ENCODE results near the gene PRR22. TPM values are rescaled to one million over a fixed set of nuclear protein-coding genes. Genes with fewer than 3 reads are reported as not detected.

Gene PRR22
- total RNA-seq, 2 experiments from 2014 or later = 2.3 to 2.4 TPM

DNA sequence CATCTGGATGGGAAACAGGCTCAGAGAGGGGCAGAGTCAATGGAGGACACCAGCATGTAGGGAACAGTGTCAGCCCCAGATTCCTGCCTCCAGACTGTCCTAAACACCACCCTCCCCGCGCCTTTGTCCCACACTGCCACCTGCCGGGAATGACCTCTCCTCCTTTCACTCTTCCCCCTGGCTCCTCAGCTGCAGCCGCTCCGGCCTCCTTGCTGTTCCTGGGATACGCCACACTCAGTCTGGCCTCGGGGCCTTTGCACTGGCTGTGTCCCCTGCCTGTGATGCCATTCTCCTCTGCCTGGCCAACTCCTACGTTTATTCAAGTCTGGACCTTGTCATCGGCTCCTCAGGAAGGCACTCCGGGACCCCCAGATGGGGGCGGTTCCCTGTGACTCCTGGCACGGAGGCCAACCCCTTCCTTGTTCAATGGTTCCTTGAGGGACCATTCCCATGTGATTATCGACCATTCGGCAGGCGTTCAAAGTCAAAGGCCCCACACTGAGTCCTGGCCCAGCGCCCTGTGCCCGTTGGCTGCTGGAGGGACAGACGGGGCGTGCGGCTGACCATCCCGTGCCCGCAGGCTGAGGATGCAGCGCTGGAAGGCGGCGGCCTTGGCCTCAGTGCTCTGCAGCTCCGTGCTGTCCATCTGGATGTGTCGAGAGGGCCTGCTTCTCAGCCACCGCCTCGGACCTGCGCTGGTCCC is 39.2 kb upstream of the PRR22 start:
- CTCF ChIA-PET = interaction anchor here (1.9 kb wide), 1 partner anchor 20 kb away, joined by 6 read pairs; no protein-coding TSS in a partner anchor

DNA sequence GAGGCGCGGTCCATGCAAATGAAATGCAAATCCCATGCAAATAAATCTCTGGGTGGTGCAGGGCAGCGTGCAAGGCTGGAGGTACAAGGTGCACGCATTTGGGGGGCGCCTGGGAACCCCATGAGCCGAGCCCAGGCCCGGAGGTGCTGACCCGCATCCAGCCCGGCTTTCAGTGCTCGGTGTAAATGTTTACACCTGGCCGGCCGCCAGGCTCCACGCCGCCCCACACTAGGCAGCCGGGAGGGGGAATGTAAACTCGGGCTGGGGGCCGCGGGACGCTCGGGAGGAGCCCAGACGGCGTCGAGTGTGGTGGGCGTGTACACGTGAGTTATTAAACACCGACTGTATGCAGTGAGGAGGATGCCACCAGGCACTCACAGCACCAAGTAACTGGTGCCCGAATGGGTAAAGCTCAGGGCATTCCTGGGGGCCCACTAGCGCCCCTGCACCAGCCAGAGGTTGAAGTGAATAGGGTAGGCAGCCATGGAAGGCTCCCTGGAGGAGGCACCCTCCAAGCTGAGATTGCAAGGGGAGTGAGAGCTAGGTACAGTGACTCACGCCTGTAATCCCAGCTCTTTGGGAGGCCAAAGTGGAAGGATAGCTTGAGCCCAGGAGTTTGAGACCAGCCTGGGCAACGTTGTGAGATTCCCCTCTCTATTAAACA is 37.8 kb upstream of the PRR22 start:
- CTCF ChIA-PET = interaction anchor here (1.9 kb wide), 1 partner anchor 18 kb away, joined by 6 read pairs; no protein-coding TSS in a partner anchor
- POLR2A ChIA-PET = interaction anchor here (0.7 to 1.0 kb wide), 3 partner anchors 18 to 194 kb away, joined by 3 to 4 read pairs (median 3); partner anchors contain the start of gene DUS3L

More for the DNA sequence above, 39.2 kb upstream of the PRR22 start:
- POLR2A ChIA-PET = no interaction called here
- no peak for DNase-seq
- Mint-ChIP-seq H3K27ac (no peak overlapping the region), H3K4me1 (peaks cover 12% of the 10 kb centered on the region), H3K9me3 (no peaks in the 10 kb centered on the region), H3K27me3 (peaks cover 2% of the 10 kb centered on the region), H3K4me3 (no peak overlapping the region), H3K36me3 (ENCODE audit: low read depth) (no peaks in the 10 kb centered on the region)

DNA sequence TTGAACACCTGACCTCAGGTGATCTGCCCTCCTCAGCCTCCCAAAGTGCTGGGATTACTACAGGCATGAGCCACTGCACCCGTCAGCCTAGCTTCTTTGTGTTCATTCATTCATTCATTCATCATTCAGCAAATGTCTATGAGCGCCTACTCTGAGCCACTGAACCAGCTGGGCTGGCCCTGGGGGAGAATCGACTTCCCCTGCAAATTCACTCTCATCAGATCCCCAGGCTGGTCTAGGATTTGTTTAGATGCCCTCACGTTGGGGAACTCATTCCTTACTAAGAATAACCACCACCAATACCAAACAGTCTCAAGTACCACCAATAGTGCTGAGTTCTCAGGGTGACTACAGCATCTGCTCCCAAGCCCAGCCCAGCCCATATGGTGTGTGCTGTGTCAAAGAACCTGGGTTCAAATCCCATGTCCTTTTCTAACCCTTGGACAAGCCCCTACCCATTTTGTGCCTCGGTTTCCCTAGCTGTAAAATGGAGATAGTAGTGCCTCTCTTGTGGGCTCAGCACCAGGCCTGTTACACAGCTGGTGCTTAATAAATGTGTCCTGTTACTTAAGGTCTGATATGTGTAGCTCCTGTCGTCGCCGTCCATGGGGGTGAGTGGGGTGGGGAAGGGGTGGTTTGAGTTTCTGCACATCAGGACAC is 37.1 kb upstream of the PRR22 start:
- Mint-ChIP-seq H3K36me3 (ENCODE audit: low read depth) (no peaks in the 10 kb centered on the region), H3K9me3 (no peaks in the 10 kb centered on the region), H3K4me3 (no peak overlapping the region), H3K27ac (no peak overlapping the region), H3K4me1 (peaks cover 1% of the 10 kb centered on the region), H3K27me3 (peaks cover 6% of the 10 kb centered on the region)
- ChIA-PET CTCF (interaction anchor here (1.2 to 1.9 kb wide), 2 partner anchors 18 kb away, joined by 5 to 6 read pairs; no protein-coding TSS in a partner anchor), POLR2A (no interaction called here)
- no peak for DNase-seq

More for the DNA sequence above, 37.8 kb upstream of the PRR22 start:
- H3K4me1 Mint-ChIP-seq = peaks cover 8% of the 10 kb centered on the region
- peaks cover 3% of the 10 kb centered on the region for H3K27me3 Mint-ChIP-seq
- H3K9me3 Mint-ChIP-seq = no peaks in the 10 kb centered on the region
- H3K4me3 Mint-ChIP-seq = no peak overlapping the region
- no peaks in the 10 kb centered on the region for H3K36me3 Mint-ChIP-seq (ENCODE audit: low read depth)
- DNase-seq = no peak
- H3K27ac Mint-ChIP-seq = no peak overlapping the region

DNA sequence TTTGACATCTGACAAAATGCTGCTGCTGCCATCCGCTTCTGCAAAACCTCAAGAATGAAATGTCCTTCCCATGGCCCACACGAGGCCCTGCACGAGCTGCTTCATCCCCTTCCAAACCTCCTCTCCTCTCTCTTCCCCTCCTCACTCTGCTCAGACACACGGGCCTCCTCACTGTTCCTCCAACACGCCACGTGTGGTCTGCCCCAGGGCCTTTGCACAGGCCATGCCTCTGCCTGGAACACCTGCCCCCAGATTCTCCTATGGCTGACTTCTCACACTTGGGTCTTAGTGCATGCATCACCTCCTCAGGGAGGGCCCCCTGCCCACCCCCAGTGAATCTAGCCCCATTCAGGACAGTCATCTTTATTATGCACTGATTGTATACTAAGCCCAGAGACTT is 36.2 kb upstream of the PRR22 start:
- Mint-ChIP-seq H3K27ac (no peak overlapping the region), H3K36me3 (ENCODE audit: low read depth) (no peaks in the 10 kb centered on the region), H3K9me3 (no peaks in the 10 kb centered on the region), H3K4me1 (no peaks in the 10 kb centered on the region), H3K4me3 (no peak overlapping the region), H3K27me3 (peaks cover 8% of the 10 kb centered on the region)
- no peak for DNase-seq
- POLR2A ChIA-PET = no interaction called here
- CTCF ChIA-PET = interaction anchor here (1.2 kb wide), 1 partner anchor 17 kb away, joined by 5 read pairs; no protein-coding TSS in a partner anchor

DNA sequence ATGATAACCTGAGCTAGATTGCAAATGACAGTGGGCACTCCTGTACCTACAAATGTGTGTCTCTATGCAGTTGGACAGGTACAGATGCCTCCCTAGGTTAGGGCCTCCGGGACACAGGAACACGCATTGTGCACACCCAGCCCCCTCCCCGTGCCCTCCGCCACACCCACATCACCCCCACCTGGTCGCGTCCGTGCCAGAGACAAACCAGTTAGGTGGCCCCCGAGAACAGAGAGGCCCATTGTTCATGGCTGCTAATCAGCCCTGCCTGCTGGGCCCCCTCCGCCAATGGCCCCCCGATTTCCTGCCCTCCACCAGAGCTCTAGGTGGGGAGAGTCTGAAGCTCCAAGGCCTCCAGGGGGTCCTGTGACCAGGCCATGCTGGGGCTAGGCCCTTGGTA is 34.0 kb upstream of the PRR22 start:
- DNase-seq = no peak
- Mint-ChIP-seq H3K9me3 (no peaks in the 10 kb centered on the region), H3K4me1 (no peaks in the 10 kb centered on the region), H3K36me3 (ENCODE audit: low read depth) (no peaks in the 10 kb centered on the region), H3K27me3 (peaks cover 9% of the 10 kb centered on the region), H3K27ac (no peak overlapping the region), H3K4me3 (no peak overlapping the region)
- ChIA-PET CTCF (no interaction called here), POLR2A (no interaction called here)

DNA sequence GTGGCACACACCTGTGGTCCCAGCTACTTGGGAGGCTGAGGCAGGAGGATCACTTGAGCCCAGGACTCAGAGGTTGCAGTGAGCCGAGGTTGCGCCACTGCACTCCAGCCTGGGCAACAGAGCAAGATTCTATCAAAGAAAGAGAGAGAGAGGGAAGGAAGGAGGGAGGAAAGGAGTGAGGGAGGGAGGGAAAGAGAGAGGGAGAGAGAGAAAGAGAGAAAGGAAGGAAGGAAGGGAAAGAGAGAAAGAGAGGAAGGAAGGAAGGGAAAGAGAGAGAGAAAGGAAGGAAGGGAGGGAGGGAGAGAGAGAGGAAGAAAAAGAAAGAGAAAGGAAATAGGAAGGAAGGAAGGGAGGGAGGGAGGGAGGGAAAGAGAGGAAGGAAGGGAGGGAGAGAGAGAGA is 32.7 kb upstream of the PRR22 start:
- DNase-seq = no peak
- ChIA-PET POLR2A (no interaction called here), CTCF (no interaction called here)
- peaks cover 9% of the 10 kb centered on the region for H3K27me3 Mint-ChIP-seq
- no peak overlapping the region for H3K27ac Mint-ChIP-seq
- H3K4me1 Mint-ChIP-seq = no peaks in the 10 kb centered on the region
- H3K4me3 Mint-ChIP-seq = no peak overlapping the region
- H3K36me3 Mint-ChIP-seq (ENCODE audit: low read depth) = no peaks in the 10 kb centered on the region
- H3K9me3 Mint-ChIP-seq = no peaks in the 10 kb centered on the region

DNA sequence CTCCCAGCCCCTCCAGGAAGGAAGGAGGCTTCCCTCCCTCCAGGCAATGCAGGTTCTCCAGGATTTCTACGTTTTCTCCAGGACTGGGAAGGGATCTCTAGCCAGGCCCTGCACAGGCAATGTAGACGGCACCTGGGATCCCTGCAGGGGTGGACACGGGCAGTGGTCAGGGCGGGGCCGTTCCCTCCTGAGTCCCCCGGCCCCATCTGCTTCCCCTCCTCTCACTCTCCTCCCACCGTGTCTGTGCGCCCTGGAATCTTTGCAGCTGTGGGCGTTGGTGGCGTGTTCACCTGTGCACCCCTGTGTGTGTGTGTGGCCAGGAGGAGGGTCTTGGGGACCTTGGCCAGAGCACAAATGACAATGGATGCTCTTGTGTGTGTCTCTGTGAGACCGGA is 30.3 kb upstream of the PRR22 start:
- CTCF ChIA-PET = no interaction called here

DNA sequence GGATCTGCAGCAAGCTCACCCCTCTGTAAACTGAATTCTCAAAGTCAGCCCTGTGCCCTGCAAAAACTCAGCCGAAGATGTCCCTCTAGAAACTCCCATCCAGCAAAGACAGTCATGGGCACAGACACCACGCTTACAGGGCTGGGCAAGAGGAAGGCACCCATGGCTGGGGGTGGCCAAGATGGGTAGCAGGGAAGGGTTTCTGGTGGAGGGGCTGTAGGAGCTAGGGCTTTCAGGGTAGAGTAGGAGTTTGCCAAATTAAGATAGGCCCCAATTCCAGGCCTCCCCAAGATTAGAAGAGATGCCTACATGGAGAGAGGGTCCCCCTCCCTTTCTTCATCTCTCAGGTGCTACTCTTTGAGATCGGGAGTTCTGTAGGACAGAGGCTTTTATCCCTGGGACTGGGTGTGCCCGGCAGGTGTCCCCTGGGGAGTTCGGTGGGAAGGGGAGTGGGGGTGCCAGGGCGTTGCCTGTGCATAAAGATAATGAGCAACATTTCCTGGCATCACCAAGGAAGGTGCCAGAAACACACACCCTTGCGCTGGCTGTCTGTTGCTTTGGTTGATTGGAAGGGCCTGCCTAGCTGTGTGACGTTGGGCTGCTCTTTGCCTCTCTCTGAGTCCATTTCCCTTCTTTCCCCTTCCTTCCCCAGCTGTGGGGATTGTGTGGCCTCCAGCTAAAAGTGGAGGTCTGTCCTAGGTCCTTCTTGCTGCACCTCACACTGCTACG is 29.7 kb upstream of the PRR22 start:
- no peak overlapping the region for H3K27ac Mint-ChIP-seq
- H3K4me1 Mint-ChIP-seq = no peaks in the 10 kb centered on the region
- POLR2A ChIA-PET = interaction anchor here (1.5 kb wide), 1 partner anchor 14 kb away, joined by 5 read pairs; no protein-coding TSS in a partner anchor
- no peaks in the 10 kb centered on the region for H3K9me3 Mint-ChIP-seq
- H3K27me3 Mint-ChIP-seq = peaks cover 7% of the 10 kb centered on the region
- CTCF ChIA-PET = interaction anchor here (1.2 kb wide), 1 partner anchor 10 kb away, joined by 6 read pairs; no protein-coding TSS in a partner anchor
- no peak overlapping the region for H3K4me3 Mint-ChIP-seq
- DNase-seq = no peak
- no peaks in the 10 kb centered on the region for H3K36me3 Mint-ChIP-seq (ENCODE audit: low read depth)

More for the DNA sequence above, 30.3 kb upstream of the PRR22 start:
- H3K27me3 Mint-ChIP-seq = peaks cover 7% of the 10 kb centered on the region
- POLR2A ChIA-PET = no interaction called here
- H3K9me3 Mint-ChIP-seq = no peaks in the 10 kb centered on the region
- H3K4me1 Mint-ChIP-seq = no peaks in the 10 kb centered on the region
- no peak overlapping the region for H3K27ac Mint-ChIP-seq
- H3K36me3 Mint-ChIP-seq (ENCODE audit: low read depth) = no peaks in the 10 kb centered on the region
- H3K4me3 Mint-ChIP-seq = no peak overlapping the region
- DNase-seq = no peak

DNA sequence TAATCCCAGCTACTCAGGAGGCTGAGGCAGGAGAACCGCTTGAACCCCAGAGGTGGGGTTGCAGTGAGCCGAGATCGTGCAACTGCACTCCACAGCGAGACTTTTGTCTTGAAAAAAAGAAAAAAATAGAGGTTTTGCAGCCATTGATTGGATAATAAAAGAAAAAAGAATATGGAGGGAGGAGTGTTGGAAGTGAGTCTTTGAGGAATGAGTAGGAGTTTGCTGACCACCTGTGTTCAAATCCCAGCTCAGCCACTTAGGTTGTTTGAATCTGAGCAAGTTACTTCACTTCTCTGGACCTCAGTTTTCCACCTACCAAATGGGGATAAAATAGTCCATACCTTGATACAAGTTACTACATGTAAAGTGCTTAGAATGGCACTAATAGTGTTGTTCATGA is 26.6 kb upstream of the PRR22 start:
- Mint-ChIP-seq H3K36me3 (ENCODE audit: low read depth) (no peaks in the 10 kb centered on the region), H3K27me3 (peaks cover 15% of the 10 kb centered on the region), H3K9me3 (no peaks in the 10 kb centered on the region), H3K4me1 (no peaks in the 10 kb centered on the region), H3K27ac (no peak overlapping the region), H3K4me3 (no peak overlapping the region)
- DNase-seq = no peak
- CTCF ChIA-PET = no interaction called here
- POLR2A ChIA-PET = no interaction called here

DNA sequence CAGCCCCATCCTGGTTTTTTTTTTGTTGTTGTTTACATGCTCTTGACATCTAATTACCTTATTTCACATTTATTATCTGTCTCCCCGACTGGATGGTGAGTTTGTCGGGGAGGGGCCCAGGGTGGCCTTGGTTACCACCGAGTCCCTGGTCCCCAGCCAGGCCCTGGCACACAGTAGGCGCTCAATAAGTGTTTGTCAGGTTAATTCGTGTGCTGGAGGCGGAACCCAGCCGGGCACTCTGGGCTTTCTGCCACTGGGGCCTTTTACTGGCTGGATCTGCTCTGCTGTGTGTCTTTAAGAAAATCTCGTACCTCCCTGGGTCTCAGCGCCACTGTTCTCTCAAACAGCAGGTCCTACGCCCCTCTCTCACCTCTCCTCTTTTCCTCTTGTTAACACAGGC is 24.9 kb upstream of the PRR22 start:
- POLR2A ChIA-PET = interaction anchor here (0.6 kb wide), 1 partner anchor 68 kb away, joined by 3 read pairs; no protein-coding TSS in a partner anchor
- peaks cover 21% of the 10 kb centered on the region for H3K27me3 Mint-ChIP-seq
- no peak for DNase-seq
- H3K4me1 Mint-ChIP-seq = peaks cover 3% of the 10 kb centered on the region
- CTCF ChIA-PET = interaction anchor here (0.6 kb wide), 1 partner anchor 15 kb away, joined by 3 read pairs; no protein-coding TSS in a partner anchor
- no peaks in the 10 kb centered on the region for H3K9me3 Mint-ChIP-seq
- H3K27ac Mint-ChIP-seq = no peak overlapping the region
- H3K4me3 Mint-ChIP-seq = no peak overlapping the region
- no peaks in the 10 kb centered on the region for H3K36me3 Mint-ChIP-seq (ENCODE audit: low read depth)

DNA sequence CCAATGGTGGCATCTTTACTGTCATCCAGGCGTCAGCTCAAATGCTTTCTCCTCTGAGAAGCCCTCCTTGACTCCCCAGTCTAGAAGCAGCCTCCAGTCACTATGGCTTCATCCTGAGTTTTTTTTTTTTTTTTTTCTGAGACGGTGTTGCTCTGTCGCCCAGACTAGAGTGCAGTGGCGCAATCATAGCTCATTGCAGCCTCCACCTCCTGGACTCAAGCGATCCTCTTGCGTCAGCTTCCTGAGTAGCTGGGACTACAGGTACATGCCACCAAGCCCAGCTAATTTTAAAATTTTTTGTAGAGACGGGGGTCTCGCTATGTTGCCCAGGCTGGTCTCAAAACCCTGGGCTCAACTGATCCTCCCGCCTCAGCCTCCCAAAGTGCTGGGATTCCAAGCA is 24.5 kb upstream of the PRR22 start:
- H3K9me3 Mint-ChIP-seq = no peaks in the 10 kb centered on the region
- no peaks in the 10 kb centered on the region for H3K36me3 Mint-ChIP-seq (ENCODE audit: low read depth)
- H3K27ac Mint-ChIP-seq = no peak overlapping the region
- no peak overlapping the region for H3K4me3 Mint-ChIP-seq
- peaks cover 7% of the 10 kb centered on the region for H3K4me1 Mint-ChIP-seq
- no peak for DNase-seq
- CTCF ChIA-PET = no interaction called here
- POLR2A ChIA-PET = interaction anchor here (0.6 to 1.5 kb wide), 3 partner anchors 11 to 68 kb away, joined by 3 to 9 read pairs (median 3); no protein-coding TSS in a partner anchor
- peaks cover 25% of the 10 kb centered on the region for H3K27me3 Mint-ChIP-seq

DNA sequence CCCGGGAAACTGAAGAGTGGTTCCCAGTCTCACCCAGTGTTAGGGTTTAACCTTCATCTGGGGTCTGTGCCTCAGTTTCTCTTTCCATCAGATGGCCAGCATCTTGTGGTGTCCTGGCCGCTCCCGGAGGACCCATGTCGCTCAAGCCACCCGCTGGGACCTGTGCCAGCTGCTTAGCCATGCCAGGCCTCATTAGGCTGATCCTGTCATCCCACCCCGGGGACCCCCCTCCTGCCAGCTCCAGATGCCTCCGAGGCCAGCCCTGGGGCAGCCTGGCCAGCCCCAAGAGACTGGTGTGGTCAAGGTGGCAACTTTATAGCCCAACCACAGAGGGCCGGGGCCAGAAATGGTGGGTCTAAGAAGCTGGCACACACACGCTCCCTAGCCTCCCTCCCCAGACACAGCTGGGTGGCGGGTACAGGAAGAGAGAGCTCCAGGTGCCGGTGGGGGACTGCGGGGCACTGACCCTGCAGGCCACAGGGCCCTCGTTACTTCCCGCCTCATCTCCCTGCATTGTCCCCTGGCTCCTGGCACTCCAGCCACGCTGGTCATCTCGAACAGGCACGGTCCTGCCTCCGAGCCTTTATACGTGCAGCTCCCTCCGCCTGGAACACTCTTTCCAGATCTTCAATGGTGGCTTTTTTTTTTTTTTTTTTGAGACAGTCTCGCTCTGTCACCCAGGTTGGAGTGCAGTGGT is 23.7 kb upstream of the PRR22 start:
- no peak for DNase-seq
- ChIA-PET CTCF (no interaction called here), POLR2A (interaction anchor here (1.0 to 1.5 kb wide), 3 partner anchors 10 to 96 kb away, joined by 3 to 9 read pairs (median 3); partner anchors contain the start of gene NDUFA11)
- Mint-ChIP-seq H3K9me3 (no peaks in the 10 kb centered on the region), H3K36me3 (ENCODE audit: low read depth) (no peaks in the 10 kb centered on the region), H3K4me1 (peaks cover 14% of the 10 kb centered on the region), H3K4me3 (no peak overlapping the region), H3K27ac (no peak overlapping the region), H3K27me3 (peaks cover 28% of the 10 kb centered on the region)

Measured in activated CD4-positive, alpha-beta memory T cell treated with anti-CD3 and anti-CD28 coated beads, Interleukin-2, amount 10 ng/mL, durations not matched to agents 7 days and 5 days (primary cell).